HS-27A (cell line): ENCODE results near the gene TCEAL4.
"Not testable (repeated sequence)": the region's sequence is repeated elsewhere in the genome, so short reads cannot be mapped to it uniquely, and the experiment has no call there.

ENCODE experiments used
- DNase-seq: peaks from one replicate; pipeline ENCODE4 v3.0.0-alpha.2; 2012; ENCODE audit warnings: low read depth, missing footprints

The TCEAL4 gene

DNA sequence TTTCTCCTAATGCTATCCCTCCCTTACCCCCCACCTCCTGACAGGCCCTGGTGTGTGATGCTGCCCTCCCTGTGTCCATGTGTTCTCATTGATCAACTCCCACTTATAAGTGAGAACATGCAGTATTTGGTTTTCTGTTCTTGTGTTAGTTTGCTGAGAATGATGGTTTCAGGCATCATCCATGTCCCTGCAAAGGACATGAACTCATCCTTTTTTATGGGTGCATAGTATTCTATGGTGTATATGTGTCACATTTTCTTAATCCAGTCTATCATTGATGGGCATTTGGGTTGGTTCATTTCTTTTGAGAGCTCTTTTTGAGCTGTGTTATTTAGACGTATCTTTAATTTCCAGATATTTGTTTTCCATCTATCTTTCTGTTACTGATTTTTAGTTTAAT lies 7.0 kb downstream of the TCEAL4 start:
- DNase-seq: not testable (repeated sequence)

DNA sequence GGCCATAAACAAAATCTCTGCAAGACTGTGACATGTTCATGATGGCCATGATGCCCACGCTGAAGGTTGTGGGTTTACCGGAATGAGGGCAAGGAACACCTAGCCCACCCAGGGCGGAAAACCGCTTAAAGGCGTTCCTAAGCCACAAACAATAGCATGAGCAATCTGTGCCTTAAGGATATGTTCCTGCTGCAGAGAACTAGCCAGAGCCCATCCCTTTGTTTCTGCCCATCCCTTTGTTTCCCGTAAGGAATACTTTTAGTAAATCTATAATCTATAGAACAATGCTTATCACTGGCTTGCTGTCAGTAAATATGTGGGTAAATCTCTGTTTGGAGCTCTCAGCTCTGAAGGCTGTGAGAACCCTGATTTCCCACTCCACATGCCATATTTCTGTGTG lies 9.9 kb downstream of the TCEAL4 start:
- DNase-seq: not testable (repeated sequence)

DNA sequence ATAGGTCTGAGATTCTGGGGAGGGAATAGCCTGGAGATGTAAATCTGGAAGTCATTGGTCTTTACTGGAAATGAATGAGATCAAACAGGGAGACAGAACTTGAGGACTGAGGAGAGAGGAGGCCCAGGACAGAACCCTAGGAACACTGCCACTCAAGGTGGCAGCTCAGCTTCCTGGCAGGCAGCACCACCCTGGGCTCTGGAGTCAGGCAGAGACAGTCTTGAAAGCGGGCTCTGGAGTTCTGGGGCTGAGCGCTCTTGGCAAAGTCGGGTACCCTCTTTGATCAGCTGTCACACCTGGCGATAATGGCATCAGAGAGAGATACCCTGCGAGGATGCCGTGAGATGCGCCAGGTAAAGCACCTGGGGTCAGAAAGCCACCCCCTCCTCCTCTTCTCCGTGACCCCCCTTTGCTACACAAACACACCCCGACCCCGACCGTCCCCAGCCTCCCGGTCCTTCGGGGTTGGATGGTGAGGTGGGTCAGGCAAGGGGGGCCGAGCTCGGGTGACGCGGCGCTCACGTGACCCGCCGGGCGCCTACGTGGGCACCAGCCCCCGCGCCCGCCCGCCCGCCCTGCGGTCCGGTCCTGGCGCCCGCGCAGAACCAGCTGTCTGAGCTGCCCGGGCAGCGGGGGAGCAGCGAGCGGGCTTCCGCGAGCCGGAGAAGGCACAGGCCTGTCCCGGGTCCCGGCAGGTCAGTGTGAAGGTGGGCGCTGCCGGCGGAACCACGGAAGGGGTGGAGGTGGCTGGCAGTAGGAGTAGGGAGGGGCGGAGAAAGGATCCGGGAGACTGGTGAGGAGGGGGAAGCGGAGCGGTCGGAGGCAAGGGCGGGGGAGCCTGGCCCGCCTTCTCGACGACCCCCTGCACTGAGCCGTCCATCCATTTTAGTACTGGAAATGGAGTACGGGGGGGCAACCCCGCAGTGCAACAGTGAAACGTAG lies 22.3 kb downstream of the TCEAL4 start, which contains the start of gene TCEAL3:
Gene TCEAL3, plus strand, starts transcription at position 600 of the 942 bp plus-strand sequence. CDS start 1,102 bp downstream, outside the sequence.
- DNase-seq: no peak

DNA sequence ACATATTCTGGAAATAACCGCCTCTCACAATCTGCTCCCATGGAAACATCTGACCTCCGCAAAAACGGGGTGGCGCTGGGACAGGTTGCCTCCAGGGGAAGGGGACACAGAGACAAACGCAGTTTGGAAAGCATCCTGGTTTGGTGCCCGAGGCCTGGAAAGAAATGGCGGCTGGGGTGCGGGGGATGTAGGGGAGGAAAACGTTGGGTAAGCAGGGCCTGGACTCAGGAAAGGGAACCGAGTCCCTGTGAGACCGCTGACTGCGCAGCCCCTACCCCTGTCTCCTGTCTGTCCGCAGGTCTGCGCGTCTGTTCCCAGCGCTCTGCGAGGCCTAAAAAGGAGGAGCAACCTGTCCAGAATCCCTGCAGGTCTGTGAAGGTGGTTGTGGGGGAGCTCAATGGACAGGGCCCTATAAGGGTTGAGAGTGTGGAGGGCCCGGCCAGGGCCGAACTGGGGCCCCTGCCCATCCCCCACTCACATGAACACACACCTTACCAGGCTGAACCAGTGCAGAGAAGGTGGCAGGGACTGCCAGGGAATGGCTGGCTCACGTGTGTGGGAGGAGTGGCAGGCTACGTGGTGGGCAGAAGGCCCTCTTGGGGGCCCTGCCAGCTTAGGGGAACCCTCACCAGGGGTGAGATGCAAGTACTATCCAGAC lies 23.1 kb downstream of the TCEAL4 start:
- DNase-seq: no peak

DNA sequence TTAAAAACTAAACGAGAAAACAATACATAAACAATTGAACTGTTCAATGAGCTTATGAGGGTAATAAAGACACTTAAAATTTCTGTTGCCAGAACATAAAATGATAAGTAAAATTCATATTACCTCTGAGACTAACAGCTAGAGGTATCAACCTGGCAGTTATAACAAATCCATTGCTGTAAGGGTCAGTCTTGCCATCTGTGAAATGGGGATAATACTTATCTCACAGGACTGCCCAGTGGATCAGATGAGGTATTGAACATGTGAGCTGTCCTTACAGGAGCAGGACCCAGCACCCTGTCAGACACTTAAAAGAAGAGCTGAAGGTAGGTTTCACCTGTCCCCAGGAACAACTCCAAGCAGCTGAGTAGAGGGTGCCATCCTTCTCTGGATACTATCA lies 25.0 kb downstream of the TCEAL4 start:
- no peak for DNase-seq

DNA sequence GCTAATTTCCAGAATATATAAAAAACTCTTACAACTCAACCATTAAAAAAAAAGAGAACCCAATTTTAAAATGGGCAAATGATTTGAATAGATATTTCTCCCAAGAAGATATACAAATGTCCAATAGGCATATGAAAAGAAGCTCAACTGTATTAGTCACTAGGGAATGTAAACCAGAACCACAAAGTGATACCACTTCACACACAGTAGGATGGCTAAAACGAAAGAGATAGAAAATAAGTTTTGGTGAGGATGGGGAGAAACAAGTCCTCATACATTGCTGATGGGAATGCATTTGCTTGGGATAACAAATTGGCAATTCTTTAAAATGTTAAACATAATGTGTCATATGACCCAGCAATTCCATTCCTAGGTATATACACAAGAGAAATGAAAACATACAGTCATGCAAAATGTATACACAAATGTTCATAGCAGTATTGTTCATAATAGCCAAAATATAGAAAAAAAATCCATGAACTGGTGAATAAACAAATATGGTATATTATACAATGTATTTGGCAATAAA lies 28.1 kb downstream of the TCEAL4 start:
- no peak for DNase-seq

DNA sequence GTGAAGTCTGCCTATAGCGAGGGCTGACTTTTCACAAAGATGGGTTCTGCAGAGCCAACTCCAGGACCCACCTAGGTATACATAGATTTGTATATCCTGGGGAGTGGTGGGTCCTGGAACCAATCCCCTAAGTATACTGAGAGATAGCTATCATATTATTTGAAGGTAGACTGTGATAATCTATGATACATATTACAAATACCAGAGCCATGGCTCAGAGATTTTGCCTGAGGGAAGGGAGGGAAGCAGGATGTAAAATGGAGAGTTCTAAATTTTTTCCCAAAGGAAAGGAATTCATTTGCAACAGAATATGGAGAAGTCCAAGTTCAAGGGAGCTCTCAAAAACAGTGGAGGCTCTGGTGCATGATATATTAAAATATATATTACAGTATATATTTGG lies 29.7 kb downstream of the TCEAL4 start:
- DNase-seq: no peak

DNA sequence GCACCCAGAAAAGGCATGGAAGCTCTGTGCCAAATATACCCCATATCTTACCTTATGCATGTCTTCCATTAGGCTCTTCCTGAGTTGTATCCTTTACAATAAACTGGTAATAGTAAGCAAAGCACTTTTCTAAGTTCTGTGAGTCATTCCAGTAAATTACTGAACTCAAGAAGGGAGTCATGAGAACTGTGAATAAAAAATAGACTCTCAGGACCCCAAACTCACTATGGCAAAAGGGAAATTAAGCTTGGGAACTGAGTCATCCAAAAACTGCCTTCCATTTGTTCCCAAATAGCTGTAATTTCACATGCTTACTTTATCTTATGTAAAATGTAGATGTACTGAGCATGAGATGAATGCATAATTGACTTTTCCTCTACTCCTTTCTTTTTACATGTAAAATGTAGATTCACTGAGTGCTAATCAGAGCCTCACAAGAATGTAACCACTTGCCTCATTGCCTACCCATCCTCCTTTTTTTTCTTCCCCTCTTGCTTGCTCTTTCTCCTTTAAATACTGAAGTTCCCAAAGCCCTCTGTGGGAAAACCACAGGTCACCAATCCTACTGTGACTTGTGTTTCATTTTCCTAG lies 30.6 kb downstream of the TCEAL4 start:
- DNase-seq: no peak

DNA sequence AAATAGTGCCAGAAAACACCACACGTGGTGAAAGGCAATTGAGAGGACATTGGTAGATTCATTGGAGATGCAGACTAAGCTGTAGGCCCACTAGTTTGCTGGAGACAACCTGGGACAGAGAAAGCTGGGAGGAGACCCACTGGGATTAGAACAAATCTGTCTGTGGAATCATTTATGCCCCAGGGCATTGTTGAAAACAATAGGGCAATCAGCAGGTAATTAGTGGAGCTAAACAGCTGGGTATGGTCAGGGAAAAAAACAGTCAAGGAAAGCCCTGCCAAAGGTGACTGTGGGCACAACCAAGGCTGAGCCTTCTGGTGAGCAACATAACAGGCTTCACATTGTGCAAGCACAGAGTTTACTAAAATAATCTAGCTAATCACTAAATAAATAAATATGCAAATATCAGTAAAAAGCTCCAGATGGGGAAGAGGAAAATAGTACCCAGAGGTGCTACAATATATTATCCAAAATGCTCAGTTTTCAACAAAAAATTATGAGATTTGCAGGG lies 31.4 kb downstream of the TCEAL4 start:
- no peak for DNase-seq

DNA sequence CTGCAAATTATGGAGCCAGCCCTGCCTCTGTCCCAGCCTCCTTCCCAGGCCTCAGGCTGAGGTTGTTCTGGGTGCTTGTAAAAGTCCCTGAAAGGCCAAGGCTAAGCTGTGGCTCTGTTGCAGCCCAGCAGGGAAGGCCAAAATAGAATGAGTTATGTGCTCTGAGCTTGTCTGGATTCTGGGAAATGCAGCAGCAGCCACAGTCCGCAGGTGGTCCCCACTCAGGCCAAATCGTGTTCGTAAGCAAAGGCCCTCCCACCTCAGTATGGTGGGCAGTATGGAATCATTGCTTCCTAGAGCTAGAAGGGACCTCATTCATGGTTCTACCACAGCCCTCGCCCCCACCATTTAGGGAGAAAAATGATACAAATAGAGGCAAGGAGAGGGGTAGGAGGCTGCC lies 38.8 kb downstream of the TCEAL4 start:
- DNase-seq: no peak

DNA sequence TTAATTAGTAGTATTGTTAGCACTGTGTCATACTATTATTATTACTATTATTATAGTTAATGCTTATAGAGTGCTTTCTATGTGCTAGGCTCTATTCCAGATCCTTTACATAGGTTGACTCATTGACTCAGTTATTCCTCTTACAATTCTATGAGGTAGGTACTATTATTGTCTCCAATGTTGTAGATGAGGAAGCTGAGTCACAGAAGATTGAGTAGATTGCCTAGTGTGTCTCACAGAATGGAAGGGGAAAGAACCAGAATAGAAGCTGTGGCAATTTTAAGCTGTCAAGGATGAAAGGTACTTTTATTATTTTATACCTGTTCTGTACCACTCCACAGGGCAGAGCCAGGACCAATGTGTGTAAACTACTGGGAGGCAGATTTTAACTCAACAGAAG lies 41.5 kb downstream of the TCEAL4 start:
- no peak for DNase-seq

DNA sequence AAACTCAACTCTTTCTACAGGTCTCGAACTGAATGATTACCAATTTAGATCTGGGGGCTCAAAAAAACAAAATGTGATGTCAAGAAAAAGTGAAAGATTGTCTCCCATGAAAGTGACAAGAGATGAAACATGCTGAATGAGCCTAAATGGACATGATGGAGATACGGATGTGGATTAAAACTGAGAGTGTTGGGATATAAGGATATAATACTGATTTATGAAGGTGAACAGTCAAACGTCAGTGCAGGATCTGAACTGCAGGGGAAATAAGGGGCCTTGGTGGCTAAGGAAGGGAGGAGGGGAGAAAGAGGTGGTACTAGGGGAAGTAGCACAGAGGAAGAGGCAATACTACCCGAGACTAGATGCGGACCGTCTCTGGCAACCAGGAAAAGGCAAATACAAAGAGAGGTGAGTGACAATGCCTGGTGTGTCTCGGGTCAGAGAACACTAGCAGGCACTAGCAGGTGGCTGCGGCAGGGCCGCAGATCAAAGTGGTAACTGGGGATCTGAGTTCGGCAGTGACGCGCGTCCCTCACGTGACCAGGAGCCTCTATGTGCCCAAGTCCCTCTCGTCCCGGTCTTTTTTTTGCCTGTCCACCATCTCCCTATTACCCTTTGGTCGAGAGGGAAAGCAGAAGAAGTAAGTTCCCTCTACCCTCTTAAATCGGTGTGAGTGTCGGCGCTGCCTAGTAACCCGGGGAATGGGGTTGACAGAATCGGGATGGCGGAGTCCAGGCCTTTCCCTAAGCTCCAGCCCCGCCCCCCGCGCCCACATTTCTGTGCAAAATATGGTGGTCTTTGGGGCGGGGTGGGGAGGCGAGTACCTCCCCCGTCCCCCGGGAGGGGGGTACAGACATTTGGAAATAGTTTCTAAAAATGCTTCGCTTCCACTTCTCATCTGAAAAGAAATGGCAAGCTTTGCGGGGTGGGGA lies 43.3 kb downstream of the TCEAL4 start, which contains the start of gene TCEAL1:
Gene TCEAL1, plus strand, starts transcription at position 590 of the 932 bp plus-strand sequence. CDS start 942 bp downstream, outside the sequence.
- no peak for DNase-seq

DNA sequence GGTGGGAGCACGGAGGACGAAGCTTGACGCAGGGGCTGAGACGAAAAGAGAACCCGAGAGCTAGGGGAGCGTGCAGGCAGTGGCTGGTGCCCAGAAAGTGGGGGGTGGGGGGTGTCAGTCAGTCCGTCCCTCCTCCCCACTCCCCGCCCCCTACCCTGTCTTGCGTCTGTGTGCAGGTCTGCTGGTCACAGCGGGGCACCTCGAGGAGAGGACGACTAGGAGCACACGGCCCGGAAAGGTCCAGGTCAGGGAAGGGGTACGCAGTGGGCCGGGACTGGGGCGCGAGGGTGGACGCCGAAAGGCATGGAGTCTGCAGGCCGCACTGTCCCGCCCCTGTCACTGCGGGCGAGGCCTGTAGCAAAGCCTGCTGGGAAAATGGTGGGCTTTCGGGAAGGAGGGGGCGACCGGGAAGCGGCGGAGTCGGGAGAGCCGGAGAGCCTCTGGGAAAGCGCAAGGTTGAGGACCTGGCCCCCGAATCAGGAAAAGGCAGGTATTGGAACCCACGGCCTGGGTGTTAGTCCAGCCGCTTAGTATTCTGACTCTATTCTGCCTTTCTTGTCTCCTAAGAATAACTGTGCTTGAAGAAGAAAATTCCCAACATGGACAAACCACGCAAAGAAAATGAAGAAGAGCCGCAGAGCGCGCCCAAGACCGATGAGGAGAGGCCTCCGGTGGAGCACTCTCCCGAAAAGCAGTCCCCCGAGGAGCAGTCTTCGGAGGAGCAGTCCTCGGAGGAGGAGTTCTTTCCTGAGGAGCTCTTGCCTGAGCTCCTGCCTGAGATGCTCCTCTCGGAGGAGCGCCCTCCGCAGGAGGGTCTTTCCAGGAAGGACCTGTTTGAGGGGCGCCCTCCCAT lies 44.2 kb downstream of the TCEAL4 start:
- no peak for DNase-seq

DNA sequence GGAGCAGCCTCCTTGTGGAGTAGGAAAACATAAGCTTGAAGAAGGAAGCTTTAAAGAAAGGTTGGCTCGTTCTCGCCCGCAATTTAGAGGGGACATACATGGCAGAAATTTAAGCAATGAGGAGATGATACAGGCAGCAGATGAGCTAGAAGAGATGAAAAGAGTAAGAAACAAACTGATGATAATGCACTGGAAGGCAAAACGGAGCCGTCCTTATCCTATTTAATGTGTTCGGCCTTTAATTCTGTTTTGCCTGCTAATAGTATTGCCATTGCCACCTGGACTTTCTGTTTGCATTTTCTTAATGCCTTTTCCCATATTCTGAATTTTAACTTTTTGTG lies 44.8 kb downstream of the TCEAL4 start:
- DNase-seq: no peak

DNA sequence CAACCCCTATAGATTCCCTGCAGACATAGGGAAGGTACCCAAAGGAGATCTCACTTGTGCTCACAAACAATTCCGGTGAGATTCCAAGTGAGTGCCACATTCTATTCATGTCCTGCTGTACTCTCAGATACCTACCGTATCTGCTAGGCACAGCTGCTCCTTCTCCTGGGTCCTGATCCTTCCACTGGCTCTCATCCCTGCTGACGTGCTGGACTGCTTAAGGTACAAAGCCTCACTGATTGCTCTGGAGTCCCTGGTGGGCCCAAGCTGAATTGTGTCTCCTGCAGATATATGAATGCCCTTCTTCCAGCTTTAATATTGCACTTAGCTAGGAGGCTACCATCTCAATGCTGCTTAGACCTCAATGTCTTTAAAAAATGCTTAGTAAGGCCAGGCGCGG lies 45.8 kb downstream of the TCEAL4 start:
- DNase-seq: no peak

DNA sequence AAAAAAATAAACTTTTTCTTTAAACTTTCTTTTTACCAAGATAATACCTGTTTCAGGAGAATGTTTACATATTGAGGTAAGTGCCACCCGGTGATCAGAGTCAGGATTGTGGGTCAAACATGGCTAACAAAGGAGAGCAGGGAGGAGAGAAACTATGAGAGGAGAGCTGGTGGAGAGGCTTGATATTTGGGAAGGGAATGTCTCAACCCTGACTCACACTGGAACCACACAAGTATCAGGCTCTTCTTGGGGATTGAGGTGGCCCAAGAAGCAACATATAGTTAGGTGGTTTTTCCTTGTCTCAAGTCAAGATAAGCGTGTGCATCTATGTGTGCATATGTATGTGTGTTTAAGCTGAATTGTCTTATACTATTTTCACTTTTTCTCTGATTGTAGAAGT lies 50.1 kb downstream of the TCEAL4 start:
- no peak for DNase-seq
